22Rv1 (cell line): ENCODE results near the gene IQSEC3.

Experiments
- H3K27ac ChIP-seq: fragments of 450-650 bp; 2 replicates; pipeline ENCODE4 v1.5.1; 2017
- ZFX ChIP-seq: fragments of 450-650 bp; IDR thresholded peaks from 2 replicates; pipeline ENCODE4 v1.6.1; 2017; ENCODE audit warnings: antibody characterized with exemption, borderline replicate concordance
- TF ChIP-seq, protein P1 (sequence below): fragments of 450-650 bp; IDR thresholded peaks from 2 replicates; pipeline ENCODE4 v1.5.1; 2017; ENCODE audit warnings: mild to moderate bottlenecking

The IQSEC3 gene

DNA sequence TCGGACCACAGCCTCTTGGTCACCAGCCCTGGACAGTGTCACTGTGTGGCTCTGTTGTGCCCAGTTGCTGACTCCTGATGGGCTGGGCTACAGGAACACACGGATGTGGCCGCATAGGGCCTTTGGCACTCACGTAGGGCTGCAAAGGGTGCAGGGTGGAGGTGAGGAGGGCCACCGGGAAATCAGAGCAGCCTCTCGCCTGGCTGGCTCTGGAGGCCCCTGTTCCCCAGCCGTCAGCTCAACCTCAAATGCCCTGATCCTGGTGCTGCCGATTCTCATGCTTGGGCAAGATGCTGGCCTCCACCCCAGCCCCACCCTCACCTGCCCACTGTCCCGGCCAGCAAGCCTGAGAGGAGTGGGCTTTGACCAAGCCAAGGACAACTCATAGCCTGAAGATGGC lies 88.4 kb downstream of the IQSEC3 start:
- TF ChIP-seq, protein P1, sequence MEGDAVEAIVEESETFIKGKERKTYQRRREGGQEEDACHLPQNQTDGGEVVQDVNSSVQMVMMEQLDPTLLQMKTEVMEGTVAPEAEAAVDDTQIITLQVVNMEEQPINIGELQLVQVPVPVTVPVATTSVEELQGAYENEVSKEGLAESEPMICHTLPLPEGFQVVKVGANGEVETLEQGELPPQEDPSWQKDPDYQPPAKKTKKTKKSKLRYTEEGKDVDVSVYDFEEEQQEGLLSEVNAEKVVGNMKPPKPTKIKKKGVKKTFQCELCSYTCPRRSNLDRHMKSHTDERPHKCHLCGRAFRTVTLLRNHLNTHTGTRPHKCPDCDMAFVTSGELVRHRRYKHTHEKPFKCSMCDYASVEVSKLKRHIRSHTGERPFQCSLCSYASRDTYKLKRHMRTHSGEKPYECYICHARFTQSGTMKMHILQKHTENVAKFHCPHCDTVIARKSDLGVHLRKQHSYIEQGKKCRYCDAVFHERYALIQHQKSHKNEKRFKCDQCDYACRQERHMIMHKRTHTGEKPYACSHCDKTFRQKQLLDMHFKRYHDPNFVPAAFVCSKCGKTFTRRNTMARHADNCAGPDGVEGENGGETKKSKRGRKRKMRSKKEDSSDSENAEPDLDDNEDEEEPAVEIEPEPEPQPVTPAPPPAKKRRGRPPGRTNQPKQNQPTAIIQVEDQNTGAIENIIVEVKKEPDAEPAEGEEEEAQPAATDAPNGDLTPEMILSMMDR = no peak
- TF ChIP-seq ZFX = no peak
- H3K27ac ChIP-seq = no peak overlapping the region

GRCh38 chr12:155646-156045 lies 89.1 kb downstream of the IQSEC3 start:
- no peak overlapping the region for H3K27ac ChIP-seq
- TF ChIP-seq ZFX = no peak
- TF ChIP-seq, protein P1 = no peak

- H3K27ac ChIP-seq = no peak overlapping the region
- TF ChIP-seq ZFX = no peak
- TF ChIP-seq, protein P1 = no peak
These were observed 90.4 kb downstream of the IQSEC3 start for GRCh38 chr12:156945-157344.

DNA sequence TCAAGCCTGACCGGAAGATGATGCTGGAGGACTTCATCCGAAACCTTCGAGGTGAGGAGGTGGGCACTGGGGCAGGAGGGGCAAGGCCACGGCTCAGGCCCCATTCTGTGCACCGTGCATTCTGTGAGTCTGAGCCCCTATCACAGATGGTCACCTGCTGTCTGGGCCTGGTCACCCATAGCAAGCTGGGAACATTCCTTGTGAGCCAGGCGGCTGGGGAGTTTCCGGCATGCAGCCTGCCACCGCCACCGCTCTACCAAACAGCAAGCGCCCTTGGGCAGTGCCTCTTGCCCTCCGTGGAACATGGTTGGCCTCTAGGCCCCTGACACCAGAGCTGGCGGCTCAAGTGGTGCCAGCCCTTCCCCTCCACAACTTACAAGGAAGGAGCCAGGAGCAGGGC lies 91.1 kb downstream of the IQSEC3 start:
- no peak overlapping the region for H3K27ac ChIP-seq
- TF ChIP-seq ZFX = no peak
- TF ChIP-seq, protein P1 = no peak

- TF ChIP-seq, protein P1 = no peak
- no peak for TF ChIP-seq ZFX
These were observed 92.7 kb downstream of the IQSEC3 start for GRCh38 chr12:159156-159782.

GRCh38 chr12:160858-161257 lies 94.3 kb downstream of the IQSEC3 start:
- no peak overlapping the region for H3K27ac ChIP-seq
- TF ChIP-seq, protein P1 = no peak
- TF ChIP-seq ZFX = no peak

More at GRCh38 chr12:159156-159782, 92.7 kb downstream of the IQSEC3 start:
- H3K27ac ChIP-seq = no peak overlapping the region

DNA sequence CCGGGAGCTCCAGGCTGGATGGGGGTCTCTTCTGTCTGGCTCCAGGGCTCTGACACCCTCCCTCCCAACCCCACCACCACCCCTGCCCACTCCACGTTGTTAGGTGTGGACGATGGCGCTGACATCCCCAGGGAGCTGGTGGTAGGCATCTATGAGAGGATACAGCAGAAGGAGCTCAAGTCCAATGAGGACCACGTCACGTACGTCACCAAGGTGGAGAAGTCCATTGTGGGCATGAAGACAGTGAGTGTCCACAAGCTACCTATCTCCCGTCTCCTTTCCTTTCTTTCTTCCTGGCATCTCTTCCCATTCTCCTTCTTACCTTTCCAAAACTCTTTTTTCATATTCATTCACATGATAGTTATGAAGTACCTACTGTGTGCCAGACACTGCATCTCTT lies 95.3 kb downstream of the IQSEC3 start:
- no peak overlapping the region for H3K27ac ChIP-seq
- TF ChIP-seq, protein P1 = no peak
- no peak for TF ChIP-seq ZFX
